BLaER1 treated with 17β-estradiol and CSF1 and Interleukin-3, amounts not matched to agents 10 nM and 100 nM (cell line): ENCODE measurements around the gene CEP57.
"Not testable (repeated sequence)": the region's sequence is repeated elsewhere in the genome, so short reads cannot be mapped to it uniquely, and the experiment has no call there.

Experiments
- H3K27ac ChIP-seq, 11 experiments: shearing (Covaris generic); formaldehyde crosslinking; 2 replicates each; pipeline ENCODE4 v1.8.1; 2022
- H3K27me3 ChIP-seq, 11 experiments: shearing (Covaris generic); formaldehyde crosslinking; 2 replicates each; pipeline ENCODE4 v1.8.1; 2022
- H3K36me3 ChIP-seq, 11 experiments: shearing (Covaris generic); formaldehyde crosslinking; 2 replicates each; pipeline ENCODE4 v1.8.1; 2022
- H3K4me1 ChIP-seq, 10 experiments: shearing (Covaris generic); formaldehyde crosslinking; 2 replicates each; pipeline ENCODE4 v1.8.1; 2022
- H3K4me2 ChIP-seq, 11 experiments: shearing (Covaris generic); formaldehyde crosslinking; 2 replicates each; pipeline ENCODE4 v1.8.1; 2022
- H3K4me3 ChIP-seq, 10 experiments: shearing (Covaris generic); formaldehyde crosslinking; 2 replicates each; pipeline ENCODE4 v1.8.1; 2022
- H3K9ac ChIP-seq, 11 experiments: shearing (Covaris generic); formaldehyde crosslinking; 2 replicates each; pipeline ENCODE4 v1.8.1; 2022
- H3K9me3 ChIP-seq, 11 experiments: shearing (Covaris generic); formaldehyde crosslinking; replicated peaks in 1 of 11; 2 replicates each; pipeline ENCODE4 v1.8.1; 2022
- H4K20me1 ChIP-seq, 11 experiments: shearing (Covaris generic); formaldehyde crosslinking; 2 replicates each; pipeline ENCODE4 v1.8.1; 2022
- Cebpa-rat ChIP-seq, 11 experiments: shearing (Covaris generic); IDR thresholded peaks; 2 replicates each; pipeline ENCODE4 v1.8.1; 2022

The CEP57 gene

GRCh38 chr11:95835351-95835750 is 45.1 kb downstream of the CEP57 start:
- Histone ChIP-seq H3K4me2 (no peak overlapping the region), H3K9me3 (no peaks in the 10 kb centered on the region), H3K36me3 (peaks cover 70 to 100% (median 94%) of the 10 kb centered on the region in 11 experiments), H3K4me3 (no peak overlapping the region), H3K27ac (no peak overlapping the region), H3K27me3 (no peaks in the 10 kb centered on the region), H3K9ac (no peak overlapping the region), H4K20me1 (no peaks in the 10 kb centered on the region; a peak in 2 of 22 replicates), H3K4me1 (no peaks in the 10 kb centered on the region)
- TF ChIP-seq Cebpa-rat (IDR thresholded peaks at IDR 0.05) = no peak

GRCh38 chr11:95835768-95836488 is 45.6 kb downstream of the CEP57 start:
- no peaks in the 10 kb centered on the region; a peak in 2 of 22 replicates for H4K20me1 ChIP-seq
- H3K4me2 ChIP-seq = no peak overlapping the region
- peaks cover 71 to 100% (median 93%) of the 10 kb centered on the region in 11 experiments for H3K36me3 ChIP-seq
- no peaks in the 10 kb centered on the region for H3K27me3 ChIP-seq
- H3K9me3 ChIP-seq = no peaks in the 10 kb centered on the region
- H3K4me1 ChIP-seq = no peaks in the 10 kb centered on the region
- no peak overlapping the region for H3K4me3 ChIP-seq
- no peak overlapping the region for H3K27ac ChIP-seq
- H3K9ac ChIP-seq = no peak overlapping the region
- no peak for TF ChIP-seq Cebpa-rat (IDR thresholded peaks at IDR 0.05)

- Histone ChIP-seq H3K9me3 (no peaks in the 10 kb centered on the region), H3K27me3 (no peaks in the 10 kb centered on the region), H3K9ac (no peak overlapping the region), H3K4me3 (no peak overlapping the region), H3K36me3 (peaks cover 50 to 91% (median 69%) of the 10 kb centered on the region in 11 experiments), H3K27ac (no peak overlapping the region), H3K4me1 (no peaks in the 10 kb centered on the region), H3K4me2 (no peak overlapping the region), H4K20me1 (0 out of 22 replicates have a peak, but pooled peaks cover 0 to 4% (median 0%) of the 10 kb centered on the region in 11 experiments)
- no peak for TF ChIP-seq Cebpa-rat (IDR thresholded peaks at IDR 0.05)
Observed at GRCh38 chr11:95845167-95845566, 54.9 kb downstream of the CEP57 start.

GRCh38 chr11:95849087-95849825 is 59.0 kb downstream of the CEP57 start:
- H3K4me1 ChIP-seq = no peaks in the 10 kb centered on the region
- H3K9me3 ChIP-seq = no peaks in the 10 kb centered on the region
- TF ChIP-seq Cebpa-rat (IDR thresholded peaks at IDR 0.05) = no peak
- 0 out of 22 replicates have a peak, but pooled peaks cover 0 to 4% (median 0%) of the 10 kb centered on the region in 11 experiments for H4K20me1 ChIP-seq
- H3K27me3 ChIP-seq = no peaks in the 10 kb centered on the region
- no peak overlapping the region for H3K9ac ChIP-seq
- H3K4me3 ChIP-seq = no peak overlapping the region
- no peak overlapping the region for H3K4me2 ChIP-seq
- no peak overlapping the region for H3K27ac ChIP-seq
- H3K36me3 ChIP-seq = peaks cover 22 to 72% (median 52%) of the 10 kb centered on the region in 11 experiments

- no peak overlapping the region for H3K4me2 ChIP-seq
- H3K36me3 ChIP-seq = peaks cover 13 to 72% (median 47%) of the 10 kb centered on the region in 11 experiments; a peak in 21 of 22 replicates
- no peaks in the 10 kb centered on the region for H3K9me3 ChIP-seq
- H4K20me1 ChIP-seq = 0 out of 22 replicates have a peak, but pooled peaks cover 0 to 4% (median 0%) of the 10 kb centered on the region in 11 experiments
- no peaks in the 10 kb centered on the region for H3K4me1 ChIP-seq
- no peak for TF ChIP-seq Cebpa-rat (IDR thresholded peaks at IDR 0.05)
- no peaks in the 10 kb centered on the region for H3K27me3 ChIP-seq
- no peak overlapping the region for H3K27ac ChIP-seq
- no peak overlapping the region for H3K9ac ChIP-seq
- H3K4me3 ChIP-seq = no peak overlapping the region
Observed at GRCh38 chr11:95850137-95850536, 59.8 kb downstream of the CEP57 start.

GRCh38 chr11:95853138-95853537 is 62.8 kb downstream of the CEP57 start:
- peaks cover 9 to 75% (median 41%) of the 10 kb centered on the region in 11 experiments; a peak in 19 of 22 replicates for H3K36me3 ChIP-seq
- H3K4me1 ChIP-seq = no peaks in the 10 kb centered on the region
- no peak overlapping the region for H3K27ac ChIP-seq
- no peaks in the 10 kb centered on the region for H3K9me3 ChIP-seq
- no peaks in the 10 kb centered on the region for H3K27me3 ChIP-seq
- TF ChIP-seq Cebpa-rat (IDR thresholded peaks at IDR 0.05) = no peak
- H4K20me1 ChIP-seq = 0 out of 22 replicates have a peak, but pooled peaks cover 0 to 4% (median 0%) of the 10 kb centered on the region in 11 experiments
- H3K4me3 ChIP-seq = no peak overlapping the region
- H3K4me2 ChIP-seq = no peak overlapping the region
- no peak overlapping the region for H3K9ac ChIP-seq

GRCh38 chr11:95853862-95854261 is 63.6 kb downstream of the CEP57 start:
- no peaks in the 10 kb centered on the region for H3K27me3 ChIP-seq
- H3K4me3 ChIP-seq = no peak overlapping the region
- H3K9me3 ChIP-seq = no peaks in the 10 kb centered on the region
- no peak for TF ChIP-seq Cebpa-rat (IDR thresholded peaks at IDR 0.05)
- no peak overlapping the region for H3K27ac ChIP-seq
- H3K9ac ChIP-seq = no peak overlapping the region
- no peaks in the 10 kb centered on the region for H3K4me1 ChIP-seq
- no peak overlapping the region for H3K4me2 ChIP-seq
- H3K36me3 ChIP-seq = peaks cover 9 to 78% (median 47%) of the 10 kb centered on the region in 11 experiments; a peak in 19 of 22 replicates
- 0 out of 22 replicates have a peak, but pooled peaks cover 0 to 1% (median 0%) of the 10 kb centered on the region in 11 experiments for H4K20me1 ChIP-seq

- H3K27ac ChIP-seq, H3K4me3 ChIP-seq, H4K20me1 ChIP-seq: not testable (repeated sequence)
Observed at GRCh38 chr11:95854362-95854761, 64.1 kb downstream of the CEP57 start.

GRCh38 chr11:95860024-95860423 is 69.7 kb downstream of the CEP57 start:
- not testable (repeated sequence) for H3K4me3 ChIP-seq, H3K9ac ChIP-seq, H4K20me1 ChIP-seq, H3K4me2 ChIP-seq, H3K4me1 ChIP-seq, H3K27ac ChIP-seq, H3K9me3 ChIP-seq, H3K27me3 ChIP-seq
- peaks cover 8 to 97% (median 53%) of the 10 kb centered on the region in 11 experiments; a peak in 19 of 22 replicates for H3K36me3 ChIP-seq

More at GRCh38 chr11:95854362-95854761, 64.1 kb downstream of the CEP57 start:
- H3K4me1 ChIP-seq, H3K27me3 ChIP-seq, H3K9ac ChIP-seq, H3K4me2 ChIP-seq, H3K9me3 ChIP-seq: not testable (repeated sequence)
- peaks cover 9 to 81% (median 45%) of the 10 kb centered on the region in 11 experiments; a peak in 19 of 22 replicates for H3K36me3 ChIP-seq
